ENCODE data around the gene USP32.
"Not testable (repeated sequence)": the region's sequence is repeated elsewhere in the genome, so short reads cannot be mapped to it uniquely, and the experiment has no call there.

USP32 gene

DNA sequence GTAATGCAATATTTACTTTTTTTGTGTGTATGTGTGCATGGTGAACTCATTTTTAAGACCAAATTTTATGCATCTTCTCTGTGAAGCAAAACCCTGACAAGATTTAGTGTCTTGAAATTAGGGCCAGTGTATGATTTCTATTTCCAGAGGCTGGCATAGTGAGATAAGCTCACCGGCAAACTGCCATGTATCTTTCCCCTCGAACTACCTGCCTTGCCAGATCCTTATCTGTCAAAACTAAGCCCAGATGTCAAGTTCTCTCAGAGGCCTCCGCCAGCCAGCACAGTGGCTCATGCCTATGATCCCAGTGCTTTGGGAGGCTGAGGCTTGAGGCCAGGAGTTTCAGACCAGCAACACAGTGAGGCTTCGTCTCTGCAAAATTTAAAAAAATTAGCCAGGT is 10.0 kb downstream of the USP32 start:
- TF ChIP-seq, protein P1, sequence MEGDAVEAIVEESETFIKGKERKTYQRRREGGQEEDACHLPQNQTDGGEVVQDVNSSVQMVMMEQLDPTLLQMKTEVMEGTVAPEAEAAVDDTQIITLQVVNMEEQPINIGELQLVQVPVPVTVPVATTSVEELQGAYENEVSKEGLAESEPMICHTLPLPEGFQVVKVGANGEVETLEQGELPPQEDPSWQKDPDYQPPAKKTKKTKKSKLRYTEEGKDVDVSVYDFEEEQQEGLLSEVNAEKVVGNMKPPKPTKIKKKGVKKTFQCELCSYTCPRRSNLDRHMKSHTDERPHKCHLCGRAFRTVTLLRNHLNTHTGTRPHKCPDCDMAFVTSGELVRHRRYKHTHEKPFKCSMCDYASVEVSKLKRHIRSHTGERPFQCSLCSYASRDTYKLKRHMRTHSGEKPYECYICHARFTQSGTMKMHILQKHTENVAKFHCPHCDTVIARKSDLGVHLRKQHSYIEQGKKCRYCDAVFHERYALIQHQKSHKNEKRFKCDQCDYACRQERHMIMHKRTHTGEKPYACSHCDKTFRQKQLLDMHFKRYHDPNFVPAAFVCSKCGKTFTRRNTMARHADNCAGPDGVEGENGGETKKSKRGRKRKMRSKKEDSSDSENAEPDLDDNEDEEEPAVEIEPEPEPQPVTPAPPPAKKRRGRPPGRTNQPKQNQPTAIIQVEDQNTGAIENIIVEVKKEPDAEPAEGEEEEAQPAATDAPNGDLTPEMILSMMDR (IDR thresholded peaks at IDR 0.05; ENCODE audit: borderline replicate concordance, insufficient read depth, low read depth, low read length): no peak

DNA sequence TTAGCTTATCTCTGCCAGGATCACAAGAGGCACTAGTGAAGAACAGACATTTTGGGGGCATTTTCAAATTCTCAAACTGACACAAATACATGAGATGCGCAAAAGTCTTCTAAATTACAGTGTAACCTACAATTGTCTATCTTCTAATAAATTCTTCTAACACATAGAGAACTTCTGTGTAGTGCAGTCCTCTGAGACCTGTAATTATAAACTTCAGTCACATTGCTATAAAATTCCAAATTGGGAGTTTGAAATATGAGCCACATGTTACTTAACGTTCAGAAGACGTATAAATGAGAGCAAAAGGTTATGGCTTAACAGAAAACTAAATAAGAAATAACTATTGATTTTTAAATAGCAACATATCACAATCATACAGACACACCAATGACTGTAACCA is 12.5 kb downstream of the USP32 start:
- H3K4me3 ChIP-seq (ENCODE audit: low read depth, low read length): not testable (repeated sequence)

More for the DNA sequence above, 10.0 kb downstream of the USP32 start:
- H3K4me3 ChIP-seq (ENCODE audit: low read depth, low read length): no peak overlapping the region

DNA sequence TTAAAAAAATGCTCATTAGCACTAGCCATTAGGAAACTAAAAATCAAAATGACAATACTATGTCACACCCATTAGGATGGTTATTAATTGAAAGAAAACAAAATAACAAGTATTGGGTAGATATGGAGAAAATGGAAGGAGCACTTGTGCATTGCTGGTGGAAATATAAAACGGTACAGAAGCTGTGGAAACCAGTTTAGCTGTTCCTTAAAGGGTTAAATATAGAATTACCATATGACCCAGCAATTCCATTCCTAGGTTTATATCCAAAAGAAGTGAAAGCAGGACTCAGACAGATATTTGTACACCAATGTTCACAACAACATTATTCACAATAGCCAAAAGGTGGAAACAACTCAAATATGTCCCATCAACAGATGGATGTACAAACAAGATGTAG is 13.7 kb downstream of the USP32 start:
- H3K4me3 ChIP-seq (ENCODE audit: low read depth, low read length): not testable (repeated sequence)

DNA sequence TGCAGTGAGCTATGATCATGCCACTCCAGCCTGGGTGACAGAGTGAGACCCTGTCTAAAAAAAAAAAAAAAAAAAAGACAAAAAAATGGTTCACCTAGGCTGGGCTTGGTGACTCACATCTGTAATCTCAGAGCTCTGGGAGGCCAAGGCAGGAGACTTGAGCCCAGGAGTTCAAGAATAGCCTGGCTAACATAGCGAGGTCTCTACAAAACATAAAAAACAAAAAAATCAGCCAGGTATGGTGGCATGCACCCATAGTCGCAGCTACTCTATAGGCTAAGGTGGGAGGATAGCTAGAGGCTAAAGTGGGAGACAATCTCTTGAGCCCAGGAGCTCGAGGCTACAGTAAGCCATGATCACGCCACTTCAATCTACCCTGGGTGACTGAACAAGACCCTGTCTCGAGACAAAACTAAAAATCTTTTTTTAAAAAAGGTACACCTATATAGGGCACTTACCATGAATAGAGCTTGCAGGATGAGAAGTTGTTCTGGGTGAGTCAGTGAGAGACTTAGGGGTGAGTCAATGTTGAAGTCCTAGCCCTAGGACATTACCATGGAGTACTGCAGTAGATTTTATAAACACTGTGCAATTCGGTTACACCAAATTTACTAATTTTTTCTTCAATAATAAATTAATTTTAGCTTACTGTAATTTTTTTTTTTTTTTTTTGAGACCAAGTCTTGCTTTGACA is 19.0 kb downstream of the USP32 start:
- H3K4me3 ChIP-seq (ENCODE audit: low read depth, low read length): no peak overlapping the region
- TF ChIP-seq, protein P1 (IDR thresholded peaks at IDR 0.05; ENCODE audit: borderline replicate concordance, insufficient read depth, low read depth, low read length): no peak

DNA sequence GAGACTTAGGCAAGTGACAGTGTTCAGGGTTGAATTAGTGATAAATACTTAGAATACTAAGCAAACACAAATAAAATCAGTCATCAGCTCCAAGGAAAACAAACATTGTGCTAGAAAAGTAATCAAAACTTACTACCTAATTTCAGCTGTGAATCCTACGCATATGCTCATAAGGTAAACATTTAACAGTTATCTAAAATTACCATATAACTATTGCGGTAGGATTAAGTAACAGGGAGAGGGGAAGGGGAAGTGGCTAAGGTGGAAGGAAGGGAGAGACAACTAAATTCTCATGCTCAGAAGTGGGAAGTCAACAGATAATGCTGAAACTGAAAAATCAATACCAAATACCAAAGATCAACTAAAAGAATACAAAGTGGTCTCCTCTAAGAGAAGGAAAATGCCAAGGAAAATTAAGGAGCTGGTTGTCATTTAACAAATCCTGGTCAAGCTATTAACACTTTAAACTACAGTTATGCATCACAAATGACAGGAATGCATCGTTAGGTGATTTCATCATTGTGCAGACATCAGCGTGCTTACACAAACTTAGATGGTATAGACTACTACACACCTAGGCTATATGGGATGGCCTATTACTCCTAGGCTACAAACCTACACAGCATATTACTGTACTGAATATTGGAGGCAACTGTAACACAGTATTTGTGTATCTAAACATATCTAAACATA is 20.0 kb downstream of the USP32 start:
- TF ChIP-seq, protein P1 (IDR thresholded peaks at IDR 0.05; ENCODE audit: borderline replicate concordance, insufficient read depth, low read depth, low read length): no peak
- no peak overlapping the region for H3K4me3 ChIP-seq (ENCODE audit: low read depth, low read length)

DNA sequence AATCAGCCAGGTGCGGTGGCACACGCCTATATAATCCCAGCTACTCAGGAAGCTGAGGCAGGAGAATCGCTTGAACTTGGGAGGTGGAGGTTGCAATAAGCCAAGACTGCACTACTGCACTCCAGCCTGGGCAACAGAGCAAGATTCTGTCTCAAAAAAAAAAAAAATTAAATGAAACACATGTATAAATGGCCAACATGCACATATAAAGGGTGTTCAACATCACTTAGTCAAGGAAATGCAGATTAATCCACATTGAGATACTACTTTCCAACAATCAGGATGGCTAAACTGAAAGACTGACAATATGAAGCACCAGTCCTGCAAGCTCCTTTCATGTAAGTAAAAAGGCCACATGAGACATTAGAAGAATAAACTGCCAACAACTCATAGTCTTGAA is 20.5 kb downstream of the USP32 start:
- TF ChIP-seq, protein P1 (IDR thresholded peaks at IDR 0.05; ENCODE audit: borderline replicate concordance, insufficient read depth, low read depth, low read length): no peak
- no peak overlapping the region for H3K4me3 ChIP-seq (ENCODE audit: low read depth, low read length)

DNA sequence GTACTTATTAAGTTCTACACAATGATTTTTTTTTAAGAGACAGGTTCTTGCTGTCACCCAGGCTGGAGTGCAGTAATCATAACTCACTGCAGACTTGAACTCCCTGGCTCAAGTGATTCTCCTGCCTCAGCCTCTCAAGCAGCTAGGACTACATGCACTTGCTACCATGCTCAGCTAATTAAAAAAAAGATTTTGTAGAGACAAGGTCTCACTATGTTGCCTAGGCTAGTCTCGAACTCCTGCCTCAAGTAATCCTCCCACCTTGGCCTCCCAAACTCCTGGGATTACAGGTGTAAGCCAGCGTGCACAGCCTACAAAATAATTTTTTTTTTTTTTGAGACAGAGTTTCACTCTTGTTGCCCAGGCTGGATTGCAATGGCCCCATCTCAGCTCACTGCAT is 22.2 kb downstream of the USP32 start:
- no peak overlapping the region for H3K4me3 ChIP-seq (ENCODE audit: low read depth, low read length)
- TF ChIP-seq, protein P1 (IDR thresholded peaks at IDR 0.05; ENCODE audit: borderline replicate concordance, insufficient read depth, low read depth, low read length): no peak

DNA sequence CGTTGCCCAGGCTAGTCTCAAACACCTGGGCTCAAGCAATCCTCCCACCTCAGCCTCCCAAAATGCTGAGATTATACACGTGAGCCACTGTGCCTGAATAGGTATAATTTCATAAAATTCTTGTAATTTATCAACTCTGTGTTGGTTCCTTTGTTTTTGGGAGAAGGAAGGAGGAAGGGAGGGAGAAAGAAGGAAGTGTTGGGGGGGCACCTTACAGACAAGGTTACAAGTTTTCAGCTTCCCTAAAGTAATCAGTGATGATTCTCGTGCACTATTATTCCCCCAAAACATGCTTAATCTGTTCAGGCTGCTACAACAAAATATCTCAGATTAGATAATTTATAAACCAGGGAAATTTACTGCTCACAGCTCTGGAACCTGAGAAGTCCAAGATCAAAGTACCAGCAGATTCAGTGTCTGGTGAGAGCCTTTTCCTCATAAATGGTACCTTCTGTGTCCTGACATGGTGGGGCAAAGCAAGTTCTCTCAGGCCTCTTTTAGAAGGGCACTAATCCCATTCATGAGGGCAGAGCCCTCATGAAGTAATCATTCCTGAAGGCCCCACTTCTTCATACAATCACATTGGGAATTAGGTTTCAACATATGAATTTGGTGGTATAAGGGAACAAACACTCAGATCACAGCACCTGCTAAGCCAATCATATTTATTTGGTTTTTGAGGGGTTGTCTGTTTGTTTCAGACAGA is 28.1 kb downstream of the USP32 start:
- H3K4me3 ChIP-seq (ENCODE audit: low read depth, low read length): no peak overlapping the region
- TF ChIP-seq, protein P1 (IDR thresholded peaks at IDR 0.05; ENCODE audit: borderline replicate concordance, insufficient read depth, low read depth, low read length): no peak
